Measurements from ENCODE around the gene SNRNP48.

- TF ChIP-seq CEBPB (IDR thresholded peaks at IDR 0.05; ENCODE audit: low read depth) (no peak), CTCF (IDR thresholded peaks at IDR 0.05 in 2 of 3, conservative IDR thresholded peaks at IDR 0.05 in 1 of 3; ENCODE audit: borderline replicate concordance in 1 of 3, insufficient read depth in 1 of 3, low read depth in 2 of 3, low read length in 2 of 3) (no peak), POLR2AphosphoS5 (IDR thresholded peaks at IDR 0.05; ENCODE audit: low read depth, low read length) (no peak), POLR2A (IDR thresholded peaks at IDR 0.05; ENCODE audit: borderline replicate concordance, extremely low read depth, insufficient read depth, insufficient read length) (no peak), ATF3 (IDR thresholded peaks at IDR 0.05) (no peak), RAD21 (IDR thresholded peaks at IDR 0.05; ENCODE audit: low read depth) (no peak), ZNF274 (IDR thresholded peaks at IDR 0.05; ENCODE audit: low read depth, low read length) (no peak), ELF1 (IDR thresholded peaks at IDR 0.05; ENCODE audit: borderline replicate concordance, low read depth) (no peak), EZH2phosphoT487 (IDR thresholded peaks at IDR 0.05; ENCODE audit: borderline replicate concordance) (no peak), CBX3 (IDR thresholded peaks at IDR 0.05; ENCODE audit: low read depth) (no peak), JUND (IDR thresholded peaks at IDR 0.05) (no peak), EZH2 (IDR thresholded peaks at IDR 0.05) (no peak), ZFX (IDR thresholded peaks at IDR 0.05) (no peak), SRF (IDR thresholded peaks at IDR 0.05; ENCODE audit: low read depth) (no peak)
These were observed 38.5 kb downstream of the SNRNP48 start for GRCh38 chr6:7628479-7628878.

All from HCT116 (cell line).